HK-2 (cell line): ENCODE results near the gene SMYD3.
"Not testable (repeated sequence)": the region's sequence is repeated elsewhere in the genome, so short reads cannot be mapped to it uniquely, and the experiment has no call there.

Experiments used
- DNase-seq: peaks from one replicate; pipeline ENCODE4 v3.0.0-alpha.2; 2018; ENCODE audit not compliant: unreplicated experiment

The SMYD3 gene

DNA sequence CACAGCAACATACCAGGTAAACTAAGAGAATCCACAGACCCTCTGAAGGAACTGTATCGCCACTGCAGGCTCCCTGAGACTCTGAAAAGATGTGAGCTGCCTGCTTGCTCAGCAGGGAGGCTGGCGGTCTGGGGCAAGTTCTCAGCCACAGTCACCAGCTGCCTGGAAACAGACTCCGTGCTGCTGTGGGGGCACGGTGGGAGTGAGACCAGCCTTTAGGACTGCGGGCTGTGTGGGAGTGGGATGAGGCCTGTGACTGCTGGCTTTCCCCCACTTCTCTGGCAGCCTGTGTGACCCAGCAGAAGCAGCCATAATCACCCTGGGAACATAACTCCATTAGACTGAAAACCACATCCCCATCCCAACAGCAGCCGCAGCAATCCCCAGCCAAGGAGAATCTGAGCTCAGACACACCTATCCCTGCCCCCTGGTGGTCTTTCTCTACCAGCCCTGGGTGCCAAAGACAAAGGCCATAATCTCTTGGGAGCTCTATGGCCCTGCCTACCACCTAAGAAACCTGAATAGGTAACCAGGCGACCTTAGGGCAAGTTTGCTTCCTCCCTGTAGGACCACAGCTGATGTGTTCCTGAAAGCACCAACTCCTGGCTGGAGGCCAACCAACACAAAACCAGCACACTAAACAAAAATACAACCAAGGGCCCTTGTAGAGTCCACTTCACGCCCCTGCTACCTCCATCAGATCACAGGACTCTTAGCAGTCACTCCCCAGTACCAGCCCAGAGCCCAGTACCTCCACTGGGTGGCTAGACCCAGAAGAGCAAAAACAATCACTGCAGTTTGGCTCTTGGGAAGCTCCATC lies 151.5 kb downstream of the SMYD3 start:
- DNase-seq: no peak

GRCh38 chr1:246351721-246352120 lies 155.4 kb downstream of the SMYD3 start:
- DNase-seq: no peak

DNA sequence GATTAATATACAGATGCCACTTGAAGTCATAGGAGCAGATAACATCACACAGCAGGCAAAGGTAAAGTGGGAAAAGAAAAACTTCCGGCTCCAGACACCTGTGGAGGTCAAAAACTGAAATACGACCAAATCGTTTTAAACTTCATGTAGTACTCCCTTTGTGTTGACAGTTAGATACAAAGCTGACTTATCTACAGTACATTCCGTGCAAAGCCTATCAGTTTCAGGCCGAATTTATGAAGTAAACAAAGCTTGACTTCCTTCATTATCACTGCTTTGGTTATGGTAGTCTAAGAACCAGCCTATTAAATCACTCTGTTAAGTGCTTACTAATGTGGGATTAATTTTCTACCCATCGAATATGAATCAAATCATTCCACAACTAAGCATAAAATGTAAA lies 156.3 kb downstream of the SMYD3 start:
- no peak for DNase-seq

DNA sequence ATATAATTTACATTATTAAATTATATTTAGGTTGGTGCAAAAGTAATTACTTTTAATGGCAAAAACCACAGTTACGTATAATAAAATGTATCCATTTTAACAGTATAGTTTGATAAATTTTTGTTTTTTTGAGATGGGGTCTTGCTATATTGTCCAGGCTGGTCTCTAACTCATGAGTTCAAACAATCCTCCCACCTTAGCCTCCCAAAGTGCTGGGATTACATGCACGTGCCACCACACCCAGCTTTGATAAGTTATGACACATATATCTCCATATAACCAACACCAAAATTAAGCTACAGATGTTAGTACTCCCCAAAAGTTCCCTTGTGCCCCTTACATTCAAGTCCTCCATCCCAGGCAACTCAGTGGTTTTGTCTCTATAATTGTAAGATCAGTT lies 163.1 kb downstream of the SMYD3 start:
- no peak for DNase-seq

DNA sequence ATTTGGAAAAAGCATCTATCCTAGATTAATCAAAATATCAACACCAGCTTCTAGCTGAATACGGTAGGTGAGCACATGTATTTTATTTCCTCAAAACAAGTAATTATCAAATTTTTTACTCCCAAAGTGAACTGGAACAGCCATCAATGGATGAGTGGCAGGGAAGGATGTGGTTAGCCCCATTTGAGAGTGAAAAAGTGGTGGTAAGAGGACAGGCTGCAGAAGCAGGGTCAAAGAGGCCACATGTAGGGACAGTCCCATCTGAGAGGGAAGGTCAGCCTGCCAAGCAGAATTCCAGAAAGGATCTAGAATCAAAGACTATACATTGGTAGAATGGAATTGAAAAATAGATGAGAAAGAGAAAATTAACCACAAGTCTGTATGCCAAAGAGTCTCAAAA lies 163.8 kb downstream of the SMYD3 start:
- DNase-seq: no peak

- no peak for DNase-seq
Measured at GRCh38 chr1:246338546-246338945, 168.5 kb downstream of the SMYD3 start.

GRCh38 chr1:246338098-246338497 lies 169.0 kb downstream of the SMYD3 start:
- no peak for DNase-seq

DNA sequence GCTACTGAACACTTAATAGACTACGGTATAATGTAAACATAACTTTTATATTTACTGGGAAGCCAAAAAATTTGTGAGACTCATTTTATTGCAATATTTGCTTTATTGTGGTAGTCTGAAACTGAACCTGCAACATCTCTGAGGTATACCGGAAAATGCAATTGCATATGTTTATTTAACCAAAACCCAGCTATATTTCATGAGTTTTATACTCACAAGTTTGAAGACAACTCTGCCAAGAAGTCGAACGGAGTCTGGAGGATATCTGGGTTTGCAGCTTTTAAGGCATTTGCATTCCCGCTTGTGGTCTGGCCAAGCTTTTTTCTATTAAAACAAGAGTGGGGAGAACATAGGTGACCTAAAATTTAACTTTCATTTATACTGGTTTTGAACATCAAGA lies 171.9 kb downstream of the SMYD3 start:
- no peak for DNase-seq

DNA sequence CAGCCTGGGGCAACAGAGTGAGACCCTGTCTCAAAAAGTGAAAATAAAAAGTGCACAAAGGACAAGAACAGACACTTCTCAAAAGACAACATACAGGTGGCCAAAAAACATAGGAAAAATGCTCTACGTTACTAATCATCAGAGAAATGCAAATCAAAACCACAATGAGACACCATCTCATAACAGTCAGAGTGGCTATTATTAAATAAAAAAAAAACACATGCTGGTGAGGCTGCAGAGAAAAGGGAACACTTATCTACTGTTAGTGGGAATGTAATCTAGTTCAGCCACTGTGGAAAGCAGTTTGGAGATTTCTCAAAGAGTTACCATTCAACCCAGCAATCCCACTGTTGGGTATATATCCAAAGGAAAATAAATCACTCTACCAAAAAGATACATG lies 173.2 kb downstream of the SMYD3 start:
- no peak for DNase-seq

GRCh38 chr1:246332078-246332477 lies 175.0 kb downstream of the SMYD3 start:
- no peak for DNase-seq

GRCh38 chr1:246329900-246330299 lies 177.2 kb downstream of the SMYD3 start:
- no peak for DNase-seq

GRCh38 chr1:246329292-246329691 lies 177.8 kb downstream of the SMYD3 start:
- not testable (repeated sequence) for DNase-seq

GRCh38 chr1:246324711-246325110 lies 182.4 kb downstream of the SMYD3 start:
- DNase-seq: no peak

GRCh38 chr1:246324033-246324432 lies 183.0 kb downstream of the SMYD3 start:
- DNase-seq: not testable (repeated sequence)

DNA sequence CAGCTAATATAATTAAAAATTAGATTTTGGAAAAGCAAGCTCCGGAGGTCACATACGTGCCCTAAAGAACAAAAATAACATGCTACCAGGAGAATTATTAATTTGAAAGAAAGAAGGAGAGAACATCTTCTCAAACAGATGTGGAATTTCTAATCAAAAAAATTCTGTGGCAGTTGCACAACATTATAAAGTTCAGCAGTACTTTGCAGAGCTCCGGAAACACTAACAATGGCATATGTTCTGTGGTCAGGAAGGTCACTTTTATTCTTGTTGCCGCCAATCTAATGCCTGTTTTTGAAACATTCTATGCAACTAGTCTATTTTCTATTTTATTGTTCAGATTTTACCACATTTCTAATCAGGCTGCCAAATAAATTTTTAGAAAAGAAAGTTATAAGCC lies 186.8 kb downstream of the SMYD3 start:
- DNase-seq: no peak

- DNase-seq: no peak
Measured at GRCh38 chr1:246319083-246319714, 187.9 kb downstream of the SMYD3 start.

- DNase-seq: no peak
Measured at GRCh38 chr1:246318622-246319021, 188.5 kb downstream of the SMYD3 start.

DNA sequence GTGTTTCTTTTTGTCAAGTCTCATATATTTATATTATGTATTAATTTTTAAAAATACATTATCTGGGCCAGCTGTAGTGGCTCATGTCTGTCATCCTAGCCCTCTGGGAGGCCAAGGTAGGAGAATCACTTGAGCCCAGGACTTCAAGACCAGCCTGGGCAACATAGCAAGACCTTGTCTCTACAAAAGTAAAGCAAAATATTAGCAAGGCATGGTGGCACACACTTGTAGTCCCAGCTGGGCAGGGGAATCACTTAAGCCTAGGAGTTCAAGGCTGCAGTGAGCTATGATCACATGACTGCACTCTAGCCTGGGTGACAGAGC lies 189.1 kb downstream of the SMYD3 start:
- DNase-seq: no peak

DNA sequence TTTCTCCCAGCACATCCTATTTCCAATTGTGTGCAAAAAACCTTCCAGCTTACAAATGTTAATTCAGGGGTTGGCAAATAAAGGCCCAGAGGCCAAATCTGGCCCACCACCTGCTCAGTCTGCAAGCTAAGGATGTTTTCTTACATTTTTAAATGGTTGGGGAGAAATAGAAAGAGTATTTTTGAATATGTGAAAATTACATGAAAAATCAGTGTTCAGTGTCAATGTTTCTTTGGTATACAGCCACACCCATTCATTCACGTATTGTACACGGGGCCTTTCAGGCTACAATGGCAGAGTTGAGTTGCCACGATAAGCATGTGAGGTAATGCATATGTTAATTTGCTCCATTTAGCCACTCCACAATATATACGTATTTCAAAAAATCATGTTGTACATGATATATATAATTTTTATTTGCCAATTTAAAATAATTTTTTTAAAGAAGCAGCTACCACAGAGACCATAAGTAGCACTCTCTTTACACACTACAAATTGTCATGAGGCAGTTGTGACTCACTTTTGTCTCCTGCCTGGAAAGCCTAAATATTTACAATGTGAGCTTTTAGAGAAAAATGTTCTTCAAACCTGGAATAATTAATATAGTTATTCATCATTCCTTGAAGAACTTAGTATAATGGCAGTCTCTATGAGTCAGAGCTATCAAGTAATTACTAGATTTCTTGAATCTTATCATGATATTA lies 189.6 kb downstream of the SMYD3 start:
- DNase-seq: no peak

- DNase-seq: no peak
Measured at GRCh38 chr1:246311461-246311860, 195.6 kb downstream of the SMYD3 start.

DNA sequence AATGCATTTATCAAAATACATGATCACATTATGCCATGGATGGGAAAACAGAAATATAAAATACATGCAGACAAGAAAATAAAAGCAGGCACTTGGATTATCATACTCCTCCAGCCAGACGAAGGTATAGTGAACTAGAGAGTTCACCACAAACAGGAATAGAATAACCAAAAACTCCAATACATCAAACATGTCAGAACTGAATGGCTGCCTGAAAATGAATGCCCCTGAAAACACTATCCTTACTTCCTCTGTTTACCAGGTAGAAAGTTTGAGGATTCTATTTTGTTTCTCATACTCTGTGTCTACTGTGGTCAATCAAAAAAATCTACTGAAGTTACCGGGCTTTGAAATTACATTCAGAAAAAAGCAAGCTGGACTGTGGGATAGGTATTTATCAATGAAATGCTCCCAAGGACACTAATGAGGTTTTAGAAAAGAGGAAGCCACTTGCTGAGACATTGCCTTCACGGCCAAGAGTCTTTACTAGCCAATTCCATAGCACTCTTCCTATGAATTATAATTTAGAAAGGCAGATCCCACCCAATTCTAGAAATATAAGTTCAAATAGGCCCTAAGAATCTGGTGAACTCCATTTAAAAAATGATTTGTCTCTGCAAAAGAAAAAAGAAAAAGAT lies 197.7 kb downstream of the SMYD3 start:
- no peak for DNase-seq

GRCh38 chr1:246308533-246309075 lies 198.5 kb downstream of the SMYD3 start:
- no peak for DNase-seq
